K562 (cell line): ENCODE data around the gene IRAK2. TPM values are rescaled to one million over a fixed set of nuclear protein-coding genes. Genes with fewer than 3 reads are reported as not detected.

Experiments
- ARID1B ChIP-seq: fragments of 450-650 bp; IDR thresholded peaks from 2 replicates; pipeline ENCODE4 v1.6.1; 2016; ENCODE audit warnings: antibody characterized with exemption, mild to moderate bottlenecking, inconsistent platforms
- CBX8 ChIP-seq: fragments of 200-600 bp; sonication (generic); IDR thresholded peaks from 2 replicates; pipeline ENCODE4 v1.6.1; 2012; ENCODE audit warnings: borderline replicate concordance, mixed run types, low read depth, mild to moderate bottlenecking, moderate library complexity, mixed read lengths, low read length, control low read depth, inconsistent platforms; ENCODE audit not compliant: poor library complexity, severe bottlenecking; ENCODE audit errors: extremely low read depth
- CXXC5 ChIP-seq: fragments of 250-450 bp; sonication (Bioruptor Pico); IDR thresholded peaks from 2 replicates; pipeline ENCODE4 v1.8.0; 2022; ENCODE audit warnings: inconsistent platforms, mild to moderate bottlenecking, moderate library complexity
- DPF2 ChIP-seq: fragments of 450-650 bp; IDR thresholded peaks from 2 replicates; pipeline ENCODE4 v1.6.1; 2016
- MNT ChIP-seq, 2 experiments: fragments of 450-650 bp; conservative IDR thresholded peaks; 2 replicates each; pipeline ENCODE4 v1.6.1; 2017; ENCODE audit warnings: mild to moderate bottlenecking in 2 of 2, moderate library complexity in 2 of 2
- MTA3 ChIP-seq: fragments of 450-650 bp; formaldehyde crosslinking; IDR thresholded peaks from 2 replicates; pipeline ENCODE4 v1.6.1; 2017; ENCODE audit warnings: mild to moderate bottlenecking, borderline replicate concordance
- NFATC3 ChIP-seq: fragments of 450-650 bp; IDR thresholded peaks from 2 replicates; pipeline ENCODE4 v1.6.1; 2017; ENCODE audit warnings: mild to moderate bottlenecking
- NR0B1 ChIP-seq: fragments of 450-650 bp; IDR thresholded peaks from one replicate; pipeline ENCODE4 v1.6.1; 2018; ENCODE audit warnings: mild to moderate bottlenecking, moderate library complexity; ENCODE audit not compliant: partially characterized antibody
- OTX1 ChIP-seq: fragments of 450-650 bp; formaldehyde crosslinking; IDR thresholded peaks from 2 replicates; pipeline ENCODE4 v1.4.0; 2022; ENCODE audit warnings: mild to moderate bottlenecking
- PHB2 ChIP-seq: fragments of 450-650 bp; IDR thresholded peaks from 2 replicates; pipeline ENCODE4 v1.6.1; 2017; ENCODE audit warnings: low read depth
- PKNOX1 ChIP-seq: fragments of 450-650 bp; IDR thresholded peaks from 2 replicates; pipeline ENCODE4 v1.6.1; 2016
- POLR2AphosphoS2 ChIP-seq: IDR thresholded peaks from 2 replicates; pipeline ENCODE4 v1.6.1; 2012; ENCODE audit warnings: low read length, improper control_type of control experiment
- RBM14 ChIP-seq: fragments of 200-400 bp; formaldehyde crosslinking; IDR thresholded peaks from 2 replicates; pipeline ENCODE4 v1.6.1; 2018; ENCODE audit warnings: low read depth, mild to moderate bottlenecking, low read length, moderate library complexity, borderline replicate concordance; ENCODE audit not compliant: insufficient read depth
- SMAD1 ChIP-seq: fragments of 150-350 bp; IDR thresholded peaks from 2 replicates; pipeline ENCODE4 v1.6.1; 2014; ENCODE audit warnings: low read length, low read depth; ENCODE audit not compliant: partially characterized antibody
- STAT6 ChIP-seq: sonication (generic); formaldehyde crosslinking; IDR thresholded peaks from 2 replicates; pipeline ENCODE4 v1.8.1; 2023; ENCODE audit warnings: mild to moderate bottlenecking, missing genetic modification reagents
- SUPT5H ChIP-seq: fragments of 450-650 bp; IDR thresholded peaks from 2 replicates; pipeline ENCODE4 v1.6.1; 2016
- ZBTB12 ChIP-seq: fragments of 250-450 bp; sonication (Bioruptor Pico); IDR thresholded peaks from 2 replicates; pipeline ENCODE4 v1.4.0; 2020
- ZNF445 ChIP-seq: fragments of 250-450 bp; sonication (Bioruptor Pico); IDR thresholded peaks from 2 replicates; pipeline ENCODE4 v1.4.0; 2020; ENCODE audit warnings: low read depth, mild to moderate bottlenecking, moderate library complexity
- ZNF589 ChIP-seq: fragments of 200-800 bp; sonication (Bioruptor generic); IDR thresholded peaks from 2 replicates; pipeline ENCODE4 v1.6.1; 2016; ENCODE audit warnings: low read depth, missing genetic modification characterization, missing compliant biosample characterization
- ZNF778 ChIP-seq: fragments of 450-650 bp; formaldehyde crosslinking; IDR thresholded peaks from 2 replicates; pipeline ENCODE4 v1.4.0; 2020; ENCODE audit warnings: mild to moderate bottlenecking, moderate library complexity
- polyA plus RNA-seq, 8 experiments: library from polyadenylated mRNA; depleted of rRNA in 4 of 8; stranded (reverse) in 5 of 8; unstranded in 3 of 8; fragments of >200 nt; fragmentation: Nextera tagmentation in 2 of 8; fragmentation: Illumina TruSeq in 1 of 8; extraction: Ambion mirVana in 2 of 8; extraction: Trizol in 1 of 8; gene quantifications; 2 replicates each; pipeline versions ENCODE4 v1.2.1 to v1.2.3, GENCODE V29; 2011 to 2014; ENCODE audit warnings: inconsistent platforms in 1 of 8, missing spikeins in 1 of 8
- total RNA-seq, 7 experiments: library from RNA; depleted of rRNA in 6 of 7; stranded (reverse); fragments of >200 nt in 6 of 7; fragmentation: Illumina TruSeq in 2 of 7; extraction: Trizol in 2 of 7; gene quantifications; 2 replicates each; pipeline versions ENCODE4 v1.2.1 to v1.2.3, GENCODE V29; 2011 to 2021; ENCODE audit warnings: low replicate concordance in 1 of 7

IRAK2 gene
- total and polyA plus RNA-seq, 9 of the 15 experiments (the other 6 are each of a cell fraction or from before 2014, with no cell fraction given), result 0.42 to 4.4 (median 2.7) TPM

GRCh38 chr3:10194328-10195071 lies 29.8 kb downstream of the IRAK2 start (continued):
- TF ChIP-seq STAT6 (CRISPR knock-in tag) (0 out of 2 replicates have a peak, but pooled peaks have one; percentile 21), MNT (conservative IDR thresholded peaks at IDR 0.05) (no peak; a peak in 1 of 4 replicates), PKNOX1 (peak; percentile 21; the same call in 1 of the 2 replicates), ZNF778 (CRISPR knock-in tag) (no peak), MTA3 (peak; percentile 69; the same call in 1 of the 2 replicates), ARID1B (peak; percentile 81), OTX1 (no peak), CBX8 (no peak), RBM14 (no peak), SUPT5H (no peak), PHB2 (no peak), NR0B1 (no peak), CXXC5 (no peak), ZNF589 (no peak), ZBTB12 (CRISPR knock-in tag) (no peak), ZNF445 (CRISPR knock-in tag) (no peak), DPF2 (peak; percentile 76; the same call in 1 of the 2 replicates), NFATC3 (peak; percentile 17; the same call in 1 of the 2 replicates), POLR2AphosphoS2 (no peak), SMAD1 (no peak)
